ENCODE measurements around the gene DNAH1.

DNAH1 gene

GRCh38 chr3:52311576-52312119, 4.5 kb upstream of the DNAH1 start:
- DNase-seq (ENCODE audit: low spot score) = peak; percentile 65

DNA sequence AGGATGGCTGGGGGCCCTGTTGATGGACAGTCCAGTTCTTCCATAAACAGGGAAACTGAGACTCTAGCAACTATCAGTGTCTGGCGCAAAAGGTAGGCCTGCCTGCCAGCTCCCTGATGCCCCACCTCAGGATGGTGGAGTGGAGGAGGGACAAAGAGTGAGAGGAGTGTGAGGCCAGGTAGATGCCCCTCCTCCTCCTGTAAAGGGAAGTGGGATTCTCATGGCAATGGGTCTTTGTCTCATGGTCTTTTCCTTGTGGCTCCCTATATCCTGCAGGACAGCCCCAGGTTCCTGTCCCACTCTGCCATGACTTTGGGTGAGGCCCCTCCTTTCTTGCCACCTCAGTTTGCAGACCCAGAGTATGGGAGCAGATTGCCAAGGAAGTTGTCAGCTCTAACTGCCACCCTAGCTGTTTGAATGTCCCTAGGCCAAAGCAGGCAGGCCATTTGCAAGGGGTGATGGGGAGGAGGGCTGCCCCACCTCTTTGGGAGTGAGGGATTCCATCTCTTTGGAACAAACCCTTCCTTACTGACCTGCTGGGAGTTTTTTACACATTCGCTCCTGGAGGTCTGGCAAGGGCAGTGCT, 2.8 kb upstream of the DNAH1 start:
- no peak for DNase-seq (ENCODE audit: low spot score)

DNA sequence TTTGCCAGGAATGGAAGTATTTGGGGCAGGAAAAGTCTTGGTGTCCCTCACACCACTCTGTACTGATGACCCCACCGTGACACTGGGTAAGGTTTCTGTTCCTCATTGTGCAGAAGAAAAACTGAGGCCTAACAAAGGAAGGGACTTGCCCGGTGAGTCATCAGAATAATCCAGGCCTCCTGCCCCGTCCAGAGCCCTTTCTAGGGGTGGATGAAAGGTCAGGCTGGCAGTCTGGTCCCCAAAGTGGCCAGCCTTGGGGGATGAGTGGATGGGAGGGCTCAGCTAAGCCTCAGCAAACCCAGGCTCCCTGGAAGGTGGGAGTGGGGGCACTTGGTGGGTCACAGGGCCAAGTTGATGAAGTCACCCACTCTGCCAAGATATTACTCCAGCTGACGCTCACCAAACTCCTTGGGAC, 2.3 kb upstream of the DNAH1 start:
- DNase-seq (ENCODE audit: low spot score) = no peak

DNA sequence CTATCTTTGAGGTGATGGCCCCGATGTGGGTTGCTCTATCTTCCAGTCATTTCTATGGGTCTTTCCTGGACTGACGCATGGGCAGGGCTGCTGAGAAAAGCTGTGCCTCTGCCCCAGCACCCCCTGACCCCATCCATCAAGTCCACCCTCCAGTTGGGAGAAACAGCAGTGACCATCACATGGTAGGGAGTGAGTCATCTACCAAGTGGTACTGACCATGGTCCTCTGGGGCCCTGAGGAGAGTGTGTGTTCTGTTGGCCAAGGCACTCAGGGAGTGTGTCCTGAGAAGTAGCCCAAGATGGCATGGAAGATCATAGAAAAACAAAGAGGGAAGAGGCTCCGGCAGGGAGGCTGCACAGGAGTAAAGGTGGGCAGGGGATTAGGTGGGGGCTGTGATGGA, 1.6 kb upstream of the DNAH1 start:
- no peak for DNase-seq (ENCODE audit: low spot score)

- DNase-seq (ENCODE audit: low spot score) = no peak
Measured at GRCh38 chr3:52315006-52315405, 1.1 kb upstream of the DNAH1 start.

DNA sequence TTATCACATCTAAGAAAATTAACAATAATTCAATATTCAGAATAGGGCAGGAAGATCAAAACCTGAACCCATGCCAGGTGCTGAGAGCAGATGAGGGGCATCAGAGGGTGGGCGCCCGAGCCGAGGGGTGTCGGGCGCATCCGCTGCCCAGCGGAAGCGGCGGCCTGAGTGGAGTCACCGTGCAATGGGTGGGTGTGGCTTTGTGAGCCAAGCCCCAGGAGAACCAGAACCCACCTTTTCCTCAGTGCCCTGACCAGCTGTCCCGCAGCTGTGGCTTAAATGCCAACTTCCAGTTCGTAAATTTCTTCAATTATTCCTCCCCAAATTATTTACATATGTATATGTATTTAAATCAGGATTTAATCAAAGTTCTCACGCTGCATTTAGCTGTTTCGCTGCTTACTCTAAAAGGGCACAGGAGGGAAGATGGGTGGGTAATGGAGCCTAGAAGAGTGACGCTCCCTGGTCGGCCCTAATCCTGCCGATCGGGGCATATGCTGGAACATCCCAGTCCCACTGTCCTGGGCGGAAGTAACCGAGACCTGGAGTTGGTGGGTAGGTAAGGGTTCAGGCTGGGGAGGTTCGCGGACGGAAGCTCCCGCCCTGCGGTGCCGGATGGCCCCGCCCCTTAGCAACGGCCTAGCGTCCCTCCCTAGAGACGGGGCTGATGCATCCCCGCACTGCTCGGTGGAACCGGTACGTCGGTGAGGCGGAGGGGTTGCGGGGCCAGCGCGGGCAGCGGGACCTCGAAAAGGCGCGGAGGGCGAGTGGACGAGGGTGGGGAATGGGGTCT, 1.3 kb downstream of the DNAH1 start:
- DNase-seq (ENCODE audit: low spot score) = peak; percentile 97

- DNase-seq (ENCODE audit: low spot score) = no peak
Measured at GRCh38 chr3:52318186-52318816, 2.2 kb downstream of the DNAH1 start.

GRCh38 chr3:52319921-52320595, 3.9 kb downstream of the DNAH1 start:
- no peak for DNase-seq (ENCODE audit: low spot score)

GRCh38 chr3:52321481-52321880, 5.4 kb downstream of the DNAH1 start:
- no peak for DNase-seq (ENCODE audit: low spot score)

GRCh38 chr3:52322466-52322865, 6.3 kb downstream of the DNAH1 start:
- DNase-seq (ENCODE audit: low spot score) = no peak

- DNase-seq (ENCODE audit: low spot score) = no peak
Measured at GRCh38 chr3:52323526-52324295, 7.6 kb downstream of the DNAH1 start.

DNA sequence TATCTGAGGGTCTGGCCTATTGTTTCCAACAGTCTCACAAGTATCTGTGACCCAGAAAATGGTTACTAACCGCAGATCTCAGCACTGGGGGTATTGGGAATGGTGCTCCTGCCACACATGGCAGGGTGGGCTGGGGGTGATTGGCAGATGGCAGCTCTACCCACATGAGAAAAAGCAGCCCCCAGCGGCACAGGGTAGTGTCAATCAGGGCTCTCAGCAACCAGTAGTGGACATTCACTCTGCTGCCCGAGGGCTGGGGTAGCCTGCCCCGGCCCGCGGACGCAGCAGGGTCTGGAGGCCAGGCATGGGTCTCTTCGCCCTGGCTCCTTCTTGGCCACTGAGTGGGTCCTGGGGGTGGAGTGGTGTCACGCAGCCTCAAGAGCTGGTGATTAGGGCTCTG, 8.6 kb downstream of the DNAH1 start:
- no peak for DNase-seq (ENCODE audit: low spot score)

- no peak for DNase-seq (ENCODE audit: low spot score)
Measured at GRCh38 chr3:52325686-52326085, 9.6 kb downstream of the DNAH1 start.

DNA sequence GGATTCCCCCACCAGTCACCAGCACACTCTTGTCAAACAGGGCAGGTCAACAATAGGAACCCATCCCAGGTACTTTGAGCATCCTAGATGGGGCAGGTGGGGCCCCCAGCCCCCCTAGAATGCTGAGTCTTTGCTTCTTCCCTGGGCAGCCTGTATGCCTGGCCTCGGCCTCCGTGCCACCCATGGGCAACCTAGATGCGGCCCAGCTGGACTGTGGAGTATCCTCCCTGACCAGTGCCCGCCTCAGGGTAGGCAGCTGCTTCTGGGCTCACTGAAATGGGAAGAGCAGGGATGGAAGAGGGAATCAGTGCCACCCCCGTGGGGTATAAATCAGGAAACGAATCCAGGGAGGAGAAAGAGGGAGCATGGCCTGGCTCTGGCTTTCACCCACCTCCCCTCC, 10.9 kb downstream of the DNAH1 start:
- DNase-seq (ENCODE audit: low spot score) = no peak

- no peak for DNase-seq (ENCODE audit: low spot score)
Measured at GRCh38 chr3:52327486-52328290, 11.6 kb downstream of the DNAH1 start.

GRCh38 chr3:52328536-52329080, 12.5 kb downstream of the DNAH1 start:
- DNase-seq (ENCODE audit: low spot score) = no peak

- DNase-seq (ENCODE audit: low spot score) = no peak
Measured at GRCh38 chr3:52330194-52330805, 14.2 kb downstream of the DNAH1 start.

GRCh38 chr3:52331091-52331490, 15.0 kb downstream of the DNAH1 start:
- DNase-seq (ENCODE audit: low spot score) = no peak

DNA sequence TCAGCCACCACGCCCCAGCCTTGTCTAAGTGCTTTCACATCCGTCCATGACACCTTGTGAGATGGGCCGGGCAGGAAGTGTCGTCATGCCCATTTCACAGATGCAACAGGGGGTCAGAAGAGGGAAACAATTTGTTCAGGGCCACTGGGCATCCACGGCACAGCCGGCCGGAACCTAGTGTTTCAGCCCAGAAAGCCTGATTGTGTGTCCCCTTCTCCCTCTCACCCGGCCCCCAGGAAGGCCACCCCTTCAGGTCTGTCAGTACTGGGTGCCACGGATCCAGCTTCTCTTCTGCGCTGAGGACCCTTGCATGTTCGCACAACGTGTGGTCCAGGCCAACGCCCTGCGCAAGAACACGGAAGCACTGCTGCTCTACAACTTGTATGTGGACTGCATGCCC, 15.8 kb downstream of the DNAH1 start:
- DNase-seq (ENCODE audit: low spot score) = no peak

GRCh38 chr3:52333869-52334557, 17.9 kb downstream of the DNAH1 start:
- DNase-seq (ENCODE audit: low spot score) = no peak
